Prostate gland (tissue), 2 donors: ENCODE results near the gene OR52I2. TPM values are rescaled to one million over a fixed set of nuclear protein-coding genes. Genes with fewer than 3 reads are reported as not detected.

Experiments used
- DNase-seq: peaks from one replicate; pipeline ENCODE4 v3.0.0-alpha.2; 2019; ENCODE audit warnings: low spot score
- H3K27ac ChIP-seq, 2 donors: fragments of 200-600 bp; sonication (generic); 2 replicates each; pipeline ENCODE4 v1.5.1; 2017 to 2019
- H3K27me3 ChIP-seq: fragments of 200-600 bp; sonication (generic); replicated peaks from 2 replicates; pipeline ENCODE4 v1.5.1; 2019; ENCODE audit not compliant: insufficient read depth
- H3K36me3 ChIP-seq, 2 donors: fragments of 200-600 bp; sonication (generic); 1 replicate in 1 of 2; 2 replicates in 1 of 2; pipeline versions ENCODE4 v1.5.1 to v1.8.1; 2017 to 2019
- H3K4me1 ChIP-seq: fragments of 200-600 bp; sonication (generic); replicated peaks from 2 replicates; pipeline ENCODE4 v1.5.1; 2019
- H3K4me3 ChIP-seq, 2 donors: fragments of 200-600 bp; sonication (generic); 2 replicates each; pipeline ENCODE4 v1.5.1; 2017 to 2019
- H3K9me3 ChIP-seq: fragments of 200-600 bp; sonication (generic); 2 replicates; pipeline ENCODE4 v1.5.1; 2017
- POLR2A ChIP-seq: fragments of 450-650 bp; IDR thresholded peaks from one replicate; pipeline ENCODE4 v1.6.1; 2016; ENCODE audit warnings: antibody characterized with exemption, mild to moderate bottlenecking
- POLR2AphosphoS5 ChIP-seq: sonication (generic); formaldehyde crosslinking; IDR thresholded peaks from one replicate; pipeline ENCODE4 v1.6.1; 2017; ENCODE audit warnings: antibody characterized with exemption
- WGBS: methylation state at CpG from one replicate; pipeline ENCODE4 v1.1.5; 2018; 5-methylcytosine and 5-hydroxymethylcytosine counted together
- intact Hi-C: fragments of 100-400 bp; cut with DNase I; formaldehyde crosslinking; loops from one replicate; pipeline ENCODE4 v1.14.2; 2022
- total RNA-seq, 2 donors: library from RNA; depleted of rRNA; stranded (reverse); fragments of >200 nt; gene quantifications; one replicate each; pipeline ENCODE4 v1.1.0, GENCODE V29; 2016
- TF ChIP-seq, protein P1 (sequence below), 4 experiments: fragments of 200-600 bp in 2 of 4; fragments of 450-650 bp in 2 of 4; sonication (generic) in 2 of 4; IDR thresholded peaks; 1 replicate in 3 of 4; 2 replicates in 1 of 4; pipeline ENCODE4 v1.5.1; 2016 to 2019; ENCODE audit warnings: antibody characterized with exemption in 4 of 4, mild to moderate bottlenecking in 2 of 4, moderate library complexity in 2 of 4

OR52I2 gene
- not detected for total RNA-seq

DNA sequence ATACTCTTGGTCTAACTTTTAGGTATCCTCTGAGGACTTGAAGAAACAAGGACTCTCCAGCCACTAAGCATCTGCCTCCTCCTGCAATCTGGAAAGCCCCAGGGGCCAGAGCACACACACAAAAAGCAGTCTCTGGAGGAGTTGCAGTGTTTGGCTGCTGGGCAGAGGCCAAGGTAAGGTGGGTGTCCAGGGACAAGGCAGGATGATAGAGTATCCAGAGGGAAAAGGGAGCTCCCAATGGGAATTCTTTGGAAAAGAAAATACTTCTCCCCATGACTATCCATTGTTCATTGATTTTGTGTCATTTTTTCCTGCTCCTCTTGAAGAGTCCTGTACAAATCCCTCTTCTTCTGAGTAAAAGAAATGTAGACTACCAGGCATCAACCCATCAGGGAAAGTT, at the start of gene OR52I2:
TSS of gene OR52I2 (plus strand) at position 301 of the 400 bp plus-strand sequence.
- no peaks in the 10 kb centered on the region for H3K9me3 ChIP-seq
- no peaks in the 10 kb centered on the region for H3K27me3 ChIP-seq
- H3K4me3 ChIP-seq = no peak within 1 kb of the TSS
- no peak within 1 kb of the TSS for H3K27ac ChIP-seq
- TF ChIP-seq POLR2AphosphoS5 = no peak
- no peak for TF ChIP-seq POLR2A
- TF ChIP-seq, protein P1, sequence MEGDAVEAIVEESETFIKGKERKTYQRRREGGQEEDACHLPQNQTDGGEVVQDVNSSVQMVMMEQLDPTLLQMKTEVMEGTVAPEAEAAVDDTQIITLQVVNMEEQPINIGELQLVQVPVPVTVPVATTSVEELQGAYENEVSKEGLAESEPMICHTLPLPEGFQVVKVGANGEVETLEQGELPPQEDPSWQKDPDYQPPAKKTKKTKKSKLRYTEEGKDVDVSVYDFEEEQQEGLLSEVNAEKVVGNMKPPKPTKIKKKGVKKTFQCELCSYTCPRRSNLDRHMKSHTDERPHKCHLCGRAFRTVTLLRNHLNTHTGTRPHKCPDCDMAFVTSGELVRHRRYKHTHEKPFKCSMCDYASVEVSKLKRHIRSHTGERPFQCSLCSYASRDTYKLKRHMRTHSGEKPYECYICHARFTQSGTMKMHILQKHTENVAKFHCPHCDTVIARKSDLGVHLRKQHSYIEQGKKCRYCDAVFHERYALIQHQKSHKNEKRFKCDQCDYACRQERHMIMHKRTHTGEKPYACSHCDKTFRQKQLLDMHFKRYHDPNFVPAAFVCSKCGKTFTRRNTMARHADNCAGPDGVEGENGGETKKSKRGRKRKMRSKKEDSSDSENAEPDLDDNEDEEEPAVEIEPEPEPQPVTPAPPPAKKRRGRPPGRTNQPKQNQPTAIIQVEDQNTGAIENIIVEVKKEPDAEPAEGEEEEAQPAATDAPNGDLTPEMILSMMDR (IDR thresholded peaks at IDR 0.05) = no peak
- H3K4me1 ChIP-seq = no peaks in the 10 kb centered on the region
- intact Hi-C loops = no loop called here
- H3K36me3 ChIP-seq = no peaks in the 10 kb centered on the region
- no peak for DNase-seq

GRCh38 chr11:4539603-4540219, 41.8 kb upstream of the OR52I2 start:
- DNase-seq = peak; percentile 57
- Histone ChIP-seq H3K36me3 (no peaks in the 10 kb centered on the region), H3K9me3 (no peaks in the 10 kb centered on the region), H3K4me3 (no peak overlapping the region), H3K4me1 (no peaks in the 10 kb centered on the region), H3K27me3 (no peaks in the 10 kb centered on the region), H3K27ac (peak overlapping the region in 1 of 2 donors; percentile 4)
- intact Hi-C loops = loop anchor here (2.0 kb wide), 1 partner anchor 353 kb away; no protein-coding TSS in a partner anchor
- TF ChIP-seq, protein P1 (IDR thresholded peaks at IDR 0.05) = peak; percentile 30 to 74 (median 62)
- TF ChIP-seq POLR2A (no peak), POLR2AphosphoS5 (peak; percentile 38)
- 19% methylated on average over 3 of the region's 3 CpGs for WGBS

DNA sequence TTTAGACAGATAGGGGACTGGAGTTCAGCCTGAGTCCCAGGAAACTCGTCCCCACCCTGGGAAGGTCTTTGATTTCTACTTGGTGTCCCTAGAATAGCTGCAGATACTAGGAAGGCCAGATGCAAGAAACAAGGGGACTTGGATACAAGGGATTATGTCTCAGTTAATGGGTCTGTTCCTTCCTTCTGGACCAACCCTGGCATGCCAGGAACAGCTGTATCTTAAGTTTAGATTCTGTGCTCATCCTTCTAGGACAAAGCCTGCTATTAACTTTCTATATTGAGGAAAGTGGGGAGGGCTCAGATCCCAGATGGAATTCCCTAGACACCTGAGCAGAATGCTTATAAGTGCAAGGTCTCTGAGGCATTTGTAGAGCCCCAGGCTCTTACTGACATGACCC, 40.5 kb upstream of the OR52I2 start:
- DNase-seq = no peak
- WGBS = 0% methylated on average over 1 of the region's 1 CpG
- H3K9me3 ChIP-seq = no peaks in the 10 kb centered on the region
- no peaks in the 10 kb centered on the region for H3K36me3 ChIP-seq
- no peak overlapping the region for H3K4me3 ChIP-seq
- no peaks in the 10 kb centered on the region for H3K4me1 ChIP-seq
- no peak overlapping the region for H3K27ac ChIP-seq
- intact Hi-C loops = loop anchor here (2.0 kb wide), 1 partner anchor 354 kb away; no protein-coding TSS in a partner anchor
- no peaks in the 10 kb centered on the region for H3K27me3 ChIP-seq
- TF ChIP-seq POLR2A = no peak
- TF ChIP-seq, protein P1 (IDR thresholded peaks at IDR 0.05) = no peak
- no peak for TF ChIP-seq POLR2AphosphoS5

GRCh38 chr11:4543561-4543960, 38.0 kb upstream of the OR52I2 start:
- no peak for DNase-seq
- no peak overlapping the region for H3K27ac ChIP-seq
- intact Hi-C loops = no loop called here
- H3K27me3 ChIP-seq = no peaks in the 10 kb centered on the region
- TF ChIP-seq POLR2A (no peak), POLR2AphosphoS5 (no peak)
- TF ChIP-seq, protein P1 (IDR thresholded peaks at IDR 0.05) = no peak
- H3K9me3 ChIP-seq = no peaks in the 10 kb centered on the region
- H3K36me3 ChIP-seq = no peaks in the 10 kb centered on the region
- H3K4me3 ChIP-seq = no peak overlapping the region
- H3K4me1 ChIP-seq = no peaks in the 10 kb centered on the region

- TF ChIP-seq POLR2A (no peak), POLR2AphosphoS5 (no peak)
- TF ChIP-seq, protein P1 (IDR thresholded peaks at IDR 0.05) = no peak
- H3K4me1 ChIP-seq = no peaks in the 10 kb centered on the region
- no peak within 1 kb of the TSS for H3K27ac ChIP-seq
- H3K4me3 ChIP-seq = no peak within 1 kb of the TSS
- 92% methylated on average over 5 of the region's 5 CpGs for WGBS
- no peaks in the 10 kb centered on the region for H3K36me3 ChIP-seq
- H3K27me3 ChIP-seq = no peaks in the 10 kb centered on the region
- no peak for DNase-seq
- intact Hi-C loops = no loop called here
- no peaks in the 10 kb centered on the region for H3K9me3 ChIP-seq
Observed at GRCh38 chr11:4544891-4545290, 36.7 kb upstream of the OR52I2 start, which contains the start of gene OR52M1. Gene OR52M1 (plus strand): TSS chr11:4545191. CDS start chr11:4545191, 0 bp downstream.
